Osteoblast (primary cell): ENCODE measurements around the gene SOX8. TPM values are rescaled to one million over a fixed set of nuclear protein-coding genes. Genes with fewer than 3 reads are reported as not detected.

Source experiments
- DNase-seq: peaks from one replicate; pipeline ENCODE4 v3.0.0; 2011; ENCODE audit warnings: low spot score, mixed read lengths; ENCODE audit not compliant: insufficient read length; ENCODE audit errors: missing footprints
- H2AFZ ChIP-seq: 2 replicates; pipeline ENCODE4 v1.6.0; 2011; ENCODE audit warnings: mild to moderate bottlenecking, low read length
- H3K27ac ChIP-seq: 2 replicates; pipeline ENCODE4 v1.5.1; 2011; ENCODE audit warnings: mild to moderate bottlenecking, low read depth, low read length, moderate library complexity
- H3K27me3 ChIP-seq: 2 replicates; pipeline ENCODE4 v1.6.0; 2012; ENCODE audit warnings: mild to moderate bottlenecking, control low read depth, inconsistent platforms, low read length, moderate library complexity; ENCODE audit not compliant: insufficient read depth
- H3K36me3 ChIP-seq: 2 replicates; pipeline ENCODE4 v1.5.1; 2011; ENCODE audit warnings: mild to moderate bottlenecking, low read length, control low read depth, moderate library complexity; ENCODE audit not compliant: insufficient read depth
- H3K4me1 ChIP-seq: 2 replicates; pipeline ENCODE4 v1.5.1; 2011; ENCODE audit warnings: mild to moderate bottlenecking, low read length, control low read depth, moderate library complexity; ENCODE audit not compliant: insufficient read depth
- H3K4me2 ChIP-seq: 2 replicates; pipeline ENCODE4 v1.6.0; 2011; ENCODE audit warnings: mild to moderate bottlenecking, low read length; ENCODE audit not compliant: insufficient read depth
- H3K4me3 ChIP-seq: fragments of 200-600 bp; sonication (generic); 3 replicates; pipeline ENCODE4 v1.5.1; 2012; ENCODE audit warnings: mild to moderate bottlenecking, low read length, inconsistent platforms; ENCODE audit not compliant: insufficient read depth
- H3K79me2 ChIP-seq: 2 replicates; pipeline ENCODE4 v1.6.0; 2012; ENCODE audit warnings: mild to moderate bottlenecking, low read length, control low read depth, inconsistent platforms; ENCODE audit not compliant: insufficient read depth
- H3K9me3 ChIP-seq: 2 replicates; pipeline ENCODE4 v1.5.1; 2011; ENCODE audit warnings: low read depth, low read length, control low read depth
- H4K20me1 ChIP-seq: 2 replicates; pipeline ENCODE4 v1.6.0; 2012; ENCODE audit warnings: mild to moderate bottlenecking, low read length, control low read depth; ENCODE audit not compliant: insufficient read depth
- total RNA-seq: library from RNA; depleted of rRNA; stranded (reverse); fragments of >200 nt; gene quantifications from 2 replicates; pipeline ENCODE4 v1.2.3, GENCODE V29; 2012
- TF ChIP-seq, protein P1 (sequence below): IDR thresholded peaks from 2 replicates; pipeline ENCODE4 v1.5.1; 2011; ENCODE audit warnings: mild to moderate bottlenecking, low read depth, low read length, moderate library complexity; ENCODE audit errors: extremely low read depth

Gene SOX8
- total RNA-seq, 1 donor: not detected

- Histone ChIP-seq H3K27me3 (peaks cover 59% of the 10 kb centered on the region), H3K27ac (no peak overlapping the region)
Measured at GRCh38 chr16:977081-977701, 4.4 kb upstream of the SOX8 start.

DNA sequence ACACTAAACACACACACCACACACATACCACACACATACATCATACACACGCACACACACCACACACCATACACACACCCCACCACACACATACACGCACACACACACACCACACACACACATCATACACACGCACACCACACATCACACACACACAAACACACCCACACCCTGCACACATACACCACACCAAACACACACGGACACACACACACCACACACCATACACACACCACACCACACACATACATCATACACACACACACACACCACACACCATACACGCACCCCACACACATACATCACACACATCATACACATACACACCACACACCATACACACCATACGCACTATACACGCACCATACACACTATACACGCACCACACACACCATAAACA is 3.7 kb upstream of the SOX8 start:
- no peaks in the 10 kb centered on the region for H3K79me2 ChIP-seq
- H4K20me1 ChIP-seq: no peaks in the 10 kb centered on the region
- no peaks in the 10 kb centered on the region for H3K9me3 ChIP-seq
- TF ChIP-seq, protein P1, sequence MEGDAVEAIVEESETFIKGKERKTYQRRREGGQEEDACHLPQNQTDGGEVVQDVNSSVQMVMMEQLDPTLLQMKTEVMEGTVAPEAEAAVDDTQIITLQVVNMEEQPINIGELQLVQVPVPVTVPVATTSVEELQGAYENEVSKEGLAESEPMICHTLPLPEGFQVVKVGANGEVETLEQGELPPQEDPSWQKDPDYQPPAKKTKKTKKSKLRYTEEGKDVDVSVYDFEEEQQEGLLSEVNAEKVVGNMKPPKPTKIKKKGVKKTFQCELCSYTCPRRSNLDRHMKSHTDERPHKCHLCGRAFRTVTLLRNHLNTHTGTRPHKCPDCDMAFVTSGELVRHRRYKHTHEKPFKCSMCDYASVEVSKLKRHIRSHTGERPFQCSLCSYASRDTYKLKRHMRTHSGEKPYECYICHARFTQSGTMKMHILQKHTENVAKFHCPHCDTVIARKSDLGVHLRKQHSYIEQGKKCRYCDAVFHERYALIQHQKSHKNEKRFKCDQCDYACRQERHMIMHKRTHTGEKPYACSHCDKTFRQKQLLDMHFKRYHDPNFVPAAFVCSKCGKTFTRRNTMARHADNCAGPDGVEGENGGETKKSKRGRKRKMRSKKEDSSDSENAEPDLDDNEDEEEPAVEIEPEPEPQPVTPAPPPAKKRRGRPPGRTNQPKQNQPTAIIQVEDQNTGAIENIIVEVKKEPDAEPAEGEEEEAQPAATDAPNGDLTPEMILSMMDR: no peak
- no peak overlapping the region for H3K4me2 ChIP-seq
- no peaks in the 10 kb centered on the region for H3K4me1 ChIP-seq
- H2AFZ ChIP-seq: no peak overlapping the region
- H3K4me3 ChIP-seq: no peak overlapping the region
- no peaks in the 10 kb centered on the region for H3K36me3 ChIP-seq
- DNase-seq: no peak
- peaks cover 59% of the 10 kb centered on the region for H3K27me3 ChIP-seq
- no peak overlapping the region for H3K27ac ChIP-seq

More at GRCh38 chr16:977081-977701, 4.4 kb upstream of the SOX8 start:
- DNase-seq: no peak
- Histone ChIP-seq H4K20me1 (no peaks in the 10 kb centered on the region), H3K79me2 (no peaks in the 10 kb centered on the region), H3K4me1 (no peaks in the 10 kb centered on the region), H2AFZ (no peak overlapping the region), H3K9me3 (no peaks in the 10 kb centered on the region), H3K4me3 (no peak overlapping the region), H3K4me2 (no peak overlapping the region), H3K36me3 (no peaks in the 10 kb centered on the region)
- TF ChIP-seq, protein P1: no peak

GRCh38 chr16:978403-978802 is 3.2 kb upstream of the SOX8 start:
- H3K4me3 ChIP-seq: no peak overlapping the region
- H2AFZ ChIP-seq: no peak overlapping the region
- H3K27me3 ChIP-seq: peaks cover 61% of the 10 kb centered on the region
- no peak overlapping the region for H3K27ac ChIP-seq
- no peaks in the 10 kb centered on the region for H4K20me1 ChIP-seq
- H3K79me2 ChIP-seq: no peaks in the 10 kb centered on the region
- no peaks in the 10 kb centered on the region for H3K9me3 ChIP-seq
- H3K4me2 ChIP-seq: no peak overlapping the region
- no peak for DNase-seq
- TF ChIP-seq, protein P1: no peak
- H3K36me3 ChIP-seq: no peaks in the 10 kb centered on the region
- no peaks in the 10 kb centered on the region for H3K4me1 ChIP-seq

GRCh38 chr16:979147-979546 is 2.4 kb upstream of the SOX8 start:
- no peaks in the 10 kb centered on the region for H3K9me3 ChIP-seq
- peaks cover 64% of the 10 kb centered on the region for H3K27me3 ChIP-seq
- no peak for DNase-seq
- TF ChIP-seq, protein P1: no peak
- no peaks in the 10 kb centered on the region for H3K79me2 ChIP-seq
- H4K20me1 ChIP-seq: no peaks in the 10 kb centered on the region
- H3K4me2 ChIP-seq: no peak overlapping the region
- no peak overlapping the region for H3K4me3 ChIP-seq
- H3K36me3 ChIP-seq: no peaks in the 10 kb centered on the region
- H3K27ac ChIP-seq: no peak overlapping the region
- no peaks in the 10 kb centered on the region for H3K4me1 ChIP-seq
- H2AFZ ChIP-seq: no peak overlapping the region
